A549 (cell line): ENCODE measurements around the gene NTRK2. TPM values are rescaled to one million over a fixed set of nuclear protein-coding genes. Genes with fewer than 3 reads are reported as not detected.

Experiments used
- ATAC-seq, 2 experiments: fragments of 200-7000 bp in 1 of 2; fragments of >200 bp in 1 of 2; cut with Nextera tagmentation in 1 of 2; cut with Tn5 transposase in 1 of 2; 3 replicates each; pipeline versions ENCODE4 v1.8.0 to v1.9.1; 2018 to 2020; ENCODE audit warnings: mild to moderate bottlenecking in 1 of 2, moderate library complexity in 1 of 2
- CTCF ChIA-PET: fragments of 300-600 bp; sonication (Branson Sonifier 250); formaldehyde crosslinking; extraction: SDS; loops from one replicate; lab custom pipeline; 2021; ENCODE audit warnings: antibody characterized with exemption, inconsistent platforms; lab: Yijun Ruan, JAX
- POLR2A ChIA-PET: fragments of 350-600 bp; formaldehyde crosslinking; extraction: SDS; loops from one replicate; lab custom pipeline; 2021; ENCODE audit warnings: antibody characterized with exemption, inconsistent platforms; lab: Yijun Ruan, JAX
- DNase-seq, 2 experiments: peaks; one replicate each; pipeline versions ENCODE4 v3.0.0 to v3.0.0-alpha.2; 2011 to 2016; ENCODE audit warnings: low read depth in 1 of 2, low spot score in 1 of 2
- FAIRE-seq: peaks from 2 replicates; lab custom pipeline; 2011; peaks lifted over from hg19 to GRCh38; lab: Jason Lieb, UNC
- H3K27ac ChIP-seq, 2 experiments: fragments of >200 bp; sonication (Bioruptor Twin); formaldehyde crosslinking; 3 replicates each; pipeline ENCODE4 v1.5.1; 2016 to 2017
- H3K4me1 ChIP-seq: fragments of >200 bp; sonication (Bioruptor Twin); formaldehyde crosslinking; 3 replicates; pipeline ENCODE4 v1.6.1; 2016
- H3K4me2 ChIP-seq: fragments of >200 bp; sonication (Bioruptor Twin); formaldehyde crosslinking; 3 replicates; pipeline ENCODE4 v1.6.1; 2016
- H3K4me3 ChIP-seq: fragments of >200 bp; sonication (Bioruptor Twin); formaldehyde crosslinking; 3 replicates; pipeline ENCODE4 v1.5.1; 2016
- H3K9me3 ChIP-seq: fragments of >200 bp; sonication (Bioruptor Twin); formaldehyde crosslinking; 3 replicates; pipeline ENCODE4 v1.6.1; 2016
- CHD4 ChIP-seq: fragments of 200-600 bp; sonication (generic); IDR thresholded peaks from 2 replicates; pipeline ENCODE4 v1.6.1; 2016; ENCODE audit warnings: antibody characterized with exemption, mild to moderate bottlenecking, borderline replicate concordance
- EP300 ChIP-seq, 2 experiments: fragments of >200 bp; sonication (Bioruptor Twin); formaldehyde crosslinking; IDR thresholded peaks; 2 replicates in 1 of 2; 3 replicates in 1 of 2; pipeline ENCODE4 v1.6.1; 2016 to 2017
- ESRRA ChIP-seq: fragments of 150-350 bp; IDR thresholded peaks from 2 replicates; pipeline ENCODE4 v1.6.1; 2014; ENCODE audit warnings: mild to moderate bottlenecking, low read length, borderline replicate concordance
- FOSB ChIP-seq: fragments of 250-450 bp; sonication (Bioruptor Pico); IDR thresholded peaks from 2 replicates; pipeline ENCODE4 v1.5.0; 2020; ENCODE audit warnings: mild to moderate bottlenecking, moderate library complexity
- HDAC2 ChIP-seq: fragments of 200-600 bp; sonication (generic); IDR thresholded peaks from 2 replicates; pipeline ENCODE4 v1.6.1; 2016
- HOXA7 ChIP-seq: fragments of 250-450 bp; sonication (Bioruptor Pico); IDR thresholded peaks from 2 replicates; pipeline ENCODE4 v1.5.0; 2020; ENCODE audit warnings: mild to moderate bottlenecking, moderate library complexity
- HOXB5 ChIP-seq: fragments of 250-450 bp; sonication (Bioruptor Pico); IDR thresholded peaks from 2 replicates; pipeline ENCODE4 v1.5.0; 2020; ENCODE audit warnings: mild to moderate bottlenecking, moderate library complexity
- JUNB ChIP-seq: fragments of >200 bp; sonication (Bioruptor Twin); formaldehyde crosslinking; IDR thresholded peaks from 2 replicates; pipeline ENCODE4 v1.6.1; 2016
- MAFK ChIP-seq: fragments of 450-650 bp; IDR thresholded peaks from 2 replicates; pipeline ENCODE4 v1.6.1; 2014; ENCODE audit not compliant: partially characterized antibody
- NFE2L2 ChIP-seq: fragments of 150-350 bp; conservative IDR thresholded peaks from 2 replicates; pipeline ENCODE4 v1.6.1; 2014; ENCODE audit warnings: low read length
- POLR2A ChIP-seq: IDR thresholded peaks from 2 replicates; pipeline ENCODE4 v1.6.1; 2012; ENCODE audit warnings: mild to moderate bottlenecking, low read length
- POLR2AphosphoS2 ChIP-seq: conservative IDR thresholded peaks from 2 replicates; pipeline ENCODE4 v1.6.1; 2012; ENCODE audit warnings: low read length, improper control_type of control experiment, inconsistent platforms
- RNF2 ChIP-seq: fragments of 200-600 bp; sonication (generic); IDR thresholded peaks from 2 replicates; pipeline ENCODE4 v1.6.1; 2016; ENCODE audit warnings: low read depth, mild to moderate bottlenecking, antibody characterized with exemption, moderate library complexity, borderline replicate concordance
- ZFP36 ChIP-seq: fragments of 450-650 bp; IDR thresholded peaks from 2 replicates; pipeline ENCODE4 v1.6.1; 2014; ENCODE audit warnings: borderline replicate concordance; ENCODE audit not compliant: partially characterized antibody
- WGBS: methylation state at CpG from one replicate; pipeline ENCODE4 v1.1.6; 2017; ENCODE audit errors: missing lambda C conversion rate; 5-methylcytosine and 5-hydroxymethylcytosine counted together
- polyA plus RNA-seq, 4 experiments: library from polyadenylated mRNA; depleted of rRNA in 3 of 4; stranded (reverse); fragments of >200 nt; fragmentation: RNase III in 1 of 4; extraction: RNeasy Plus Mini Kit Qiagen cat#74134 plus additional on column Dnase treatment in 1 of 4; gene quantifications; 2 replicates in 3 of 4; 3 replicates in 1 of 4; pipeline ENCODE4 v1.2.3, GENCODE V29; 2011 to 2017
- TF ChIP-seq, protein P1 (sequence below): IDR thresholded peaks from 2 replicates; pipeline ENCODE4 v1.6.1; 2012
- TF ChIP-seq, protein P2 (sequence below): IDR thresholded peaks from 2 replicates; pipeline ENCODE4 v1.6.1; 2012
- TF ChIP-seq, protein P3 (sequence below): fragments of >200 bp; sonication (Bioruptor Twin); formaldehyde crosslinking; IDR thresholded peaks from 2 replicates; pipeline ENCODE4 v1.6.1; 2016
- TF ChIP-seq, protein P4 (sequence below): fragments of 200-600 bp; sonication (generic); IDR thresholded peaks from 2 replicates; pipeline ENCODE4 v1.6.1; 2016; ENCODE audit warnings: antibody characterized with exemption, mild to moderate bottlenecking, moderate library complexity
- TF ChIP-seq, protein P5 (sequence below): fragments of >200 bp; sonication (Bioruptor Twin); formaldehyde crosslinking; IDR thresholded peaks from 3 replicates; pipeline ENCODE4 v1.6.1; 2016
- TF ChIP-seq, protein P6 (sequence below): fragments of 450-650 bp; IDR thresholded peaks from 2 replicates; pipeline ENCODE4 v1.6.1; 2014; ENCODE audit warnings: antibody characterized with exemption

The NTRK2 gene
- polyA plus RNA-seq, 2 of the 4 experiments (the other 2 are of a cell fraction) = 0.03 TPM

DNA sequence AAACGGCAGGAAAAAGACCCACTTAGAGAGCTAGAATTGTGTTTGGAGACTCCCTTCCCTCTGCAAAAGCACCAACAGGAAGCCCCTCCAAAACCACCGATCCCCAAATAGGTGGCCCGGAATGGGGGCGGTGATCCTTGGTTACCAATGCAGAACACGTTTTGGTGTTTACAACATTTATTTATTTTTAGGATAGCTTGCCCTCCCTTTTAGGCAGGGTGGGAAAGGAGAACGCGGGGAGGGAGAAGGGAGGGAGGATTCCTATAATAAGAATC, 579 bp upstream of the NTRK2 start (continued):
- TF ChIP-seq ZFP36 (no peak), ESRRA (no peak)
- TF ChIP-seq, protein P1, sequence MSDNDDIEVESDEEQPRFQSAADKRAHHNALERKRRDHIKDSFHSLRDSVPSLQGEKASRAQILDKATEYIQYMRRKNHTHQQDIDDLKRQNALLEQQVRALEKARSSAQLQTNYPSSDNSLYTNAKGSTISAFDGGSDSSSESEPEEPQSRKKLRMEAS = no peak
- TF ChIP-seq, protein P2, sequence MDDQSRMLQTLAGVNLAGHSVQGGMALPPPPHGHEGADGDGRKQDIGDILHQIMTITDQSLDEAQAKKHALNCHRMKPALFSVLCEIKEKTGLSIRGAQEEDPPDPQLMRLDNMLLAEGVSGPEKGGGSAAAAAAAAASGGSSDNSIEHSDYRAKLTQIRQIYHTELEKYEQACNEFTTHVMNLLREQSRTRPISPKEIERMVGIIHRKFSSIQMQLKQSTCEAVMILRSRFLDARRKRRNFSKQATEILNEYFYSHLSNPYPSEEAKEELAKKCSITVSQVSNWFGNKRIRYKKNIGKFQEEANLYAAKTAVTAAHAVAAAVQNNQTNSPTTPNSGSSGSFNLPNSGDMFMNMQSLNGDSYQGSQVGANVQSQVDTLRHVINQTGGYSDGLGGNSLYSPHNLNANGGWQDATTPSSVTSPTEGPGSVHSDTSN = no peak
- TF ChIP-seq, all 56 proteins: peak for 0

DNA sequence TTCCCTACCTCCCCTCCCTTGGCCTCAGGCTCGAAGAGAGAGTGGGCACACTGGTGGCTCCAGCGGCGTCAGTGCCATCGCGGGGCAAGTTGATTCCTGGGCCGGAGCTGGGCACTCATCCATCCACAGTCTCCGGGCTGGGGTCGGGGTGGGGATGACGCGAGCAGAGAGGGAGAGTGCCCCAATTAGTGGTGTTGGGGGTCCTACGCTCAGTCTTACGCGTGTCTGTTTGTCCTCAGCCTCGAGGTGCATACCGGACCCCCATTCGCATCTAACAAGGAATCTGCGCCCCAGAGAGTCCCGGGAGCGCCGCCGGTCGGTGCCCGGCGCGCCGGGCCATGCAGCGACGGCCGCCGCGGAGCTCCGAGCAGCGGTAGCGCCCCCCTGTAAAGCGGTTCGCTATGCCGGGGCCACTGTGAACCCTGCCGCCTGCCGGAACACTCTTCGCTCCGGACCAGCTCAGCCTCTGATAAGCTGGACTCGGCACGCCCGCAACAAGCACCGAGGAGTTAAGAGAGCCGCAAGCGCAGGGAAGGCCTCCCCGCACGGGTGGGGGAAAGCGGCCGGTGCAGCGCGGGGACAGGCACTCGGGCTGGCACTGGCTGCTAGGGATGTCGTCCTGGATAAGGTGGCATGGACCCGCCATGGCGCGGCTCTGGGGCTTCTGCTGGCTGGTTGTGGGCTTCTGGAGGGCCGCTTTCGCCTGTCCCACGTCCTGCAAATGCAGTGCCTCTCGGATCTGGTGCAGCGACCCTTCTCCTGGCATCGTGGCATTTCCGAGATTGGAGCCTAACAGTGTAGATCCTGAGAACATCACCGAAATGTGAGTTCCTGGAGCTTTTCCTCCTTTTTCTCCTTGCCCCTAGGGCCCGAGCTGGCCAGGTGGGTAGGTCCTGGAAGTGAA, 861 bp downstream of the NTRK2 start:
- FAIRE-seq = no peak
- H3K27ac ChIP-seq = no peak overlapping the region
- H3K4me1 ChIP-seq = peaks cover 22% of the 10 kb centered on the region; the same call in 2 of the 3 replicates
- peak overlapping the region; percentile 45; the same call in 2 of the 3 replicates for H3K4me3 ChIP-seq
- no peaks in the 10 kb centered on the region for H3K9me3 ChIP-seq
- ChIA-PET POLR2A (no interaction called here), CTCF (interaction anchor here (0.7 to 3.1 kb wide), 5 partner anchors 10 to 755 kb away, joined by 3 to 17 read pairs (median 4); no protein-coding TSS in a partner anchor)
- no peak for DNase-seq
- WGBS = 22% methylated on average over 43 of the region's 67 CpGs
- no peak for ATAC-seq
- H3K4me2 ChIP-seq = peak overlapping the region; percentile 97
- no peak for TF ChIP-seq FOSB (CRISPR knock-in tag)
- TF ChIP-seq, protein P3, sequence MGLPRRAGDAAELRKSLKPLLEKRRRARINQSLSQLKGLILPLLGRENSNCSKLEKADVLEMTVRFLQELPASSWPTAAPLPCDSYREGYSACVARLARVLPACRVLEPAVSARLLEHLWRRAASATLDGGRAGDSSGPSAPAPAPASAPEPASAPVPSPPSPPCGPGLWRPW = no peak
- TF ChIP-seq CHD4 = no peak
- TF ChIP-seq, protein P4, sequence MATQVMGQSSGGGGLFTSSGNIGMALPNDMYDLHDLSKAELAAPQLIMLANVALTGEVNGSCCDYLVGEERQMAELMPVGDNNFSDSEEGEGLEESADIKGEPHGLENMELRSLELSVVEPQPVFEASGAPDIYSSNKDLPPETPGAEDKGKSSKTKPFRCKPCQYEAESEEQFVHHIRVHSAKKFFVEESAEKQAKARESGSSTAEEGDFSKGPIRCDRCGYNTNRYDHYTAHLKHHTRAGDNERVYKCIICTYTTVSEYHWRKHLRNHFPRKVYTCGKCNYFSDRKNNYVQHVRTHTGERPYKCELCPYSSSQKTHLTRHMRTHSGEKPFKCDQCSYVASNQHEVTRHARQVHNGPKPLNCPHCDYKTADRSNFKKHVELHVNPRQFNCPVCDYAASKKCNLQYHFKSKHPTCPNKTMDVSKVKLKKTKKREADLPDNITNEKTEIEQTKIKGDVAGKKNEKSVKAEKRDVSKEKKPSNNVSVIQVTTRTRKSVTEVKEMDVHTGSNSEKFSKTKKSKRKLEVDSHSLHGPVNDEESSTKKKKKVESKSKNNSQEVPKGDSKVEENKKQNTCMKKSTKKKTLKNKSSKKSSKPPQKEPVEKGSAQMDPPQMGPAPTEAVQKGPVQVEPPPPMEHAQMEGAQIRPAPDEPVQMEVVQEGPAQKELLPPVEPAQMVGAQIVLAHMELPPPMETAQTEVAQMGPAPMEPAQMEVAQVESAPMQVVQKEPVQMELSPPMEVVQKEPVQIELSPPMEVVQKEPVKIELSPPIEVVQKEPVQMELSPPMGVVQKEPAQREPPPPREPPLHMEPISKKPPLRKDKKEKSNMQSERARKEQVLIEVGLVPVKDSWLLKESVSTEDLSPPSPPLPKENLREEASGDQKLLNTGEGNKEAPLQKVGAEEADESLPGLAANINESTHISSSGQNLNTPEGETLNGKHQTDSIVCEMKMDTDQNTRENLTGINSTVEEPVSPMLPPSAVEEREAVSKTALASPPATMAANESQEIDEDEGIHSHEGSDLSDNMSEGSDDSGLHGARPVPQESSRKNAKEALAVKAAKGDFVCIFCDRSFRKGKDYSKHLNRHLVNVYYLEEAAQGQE = no peak
- no peak for TF ChIP-seq HOXB5 (CRISPR knock-in tag)
- TF ChIP-seq HOXA7 (CRISPR knock-in tag) = no peak
- no peak for TF ChIP-seq NFE2L2
- TF ChIP-seq HDAC2 = no peak
- no peak for TF ChIP-seq RNF2
- TF ChIP-seq POLR2AphosphoS2 = no peak
- no peak for TF ChIP-seq MAFK
- TF ChIP-seq, protein P5, sequence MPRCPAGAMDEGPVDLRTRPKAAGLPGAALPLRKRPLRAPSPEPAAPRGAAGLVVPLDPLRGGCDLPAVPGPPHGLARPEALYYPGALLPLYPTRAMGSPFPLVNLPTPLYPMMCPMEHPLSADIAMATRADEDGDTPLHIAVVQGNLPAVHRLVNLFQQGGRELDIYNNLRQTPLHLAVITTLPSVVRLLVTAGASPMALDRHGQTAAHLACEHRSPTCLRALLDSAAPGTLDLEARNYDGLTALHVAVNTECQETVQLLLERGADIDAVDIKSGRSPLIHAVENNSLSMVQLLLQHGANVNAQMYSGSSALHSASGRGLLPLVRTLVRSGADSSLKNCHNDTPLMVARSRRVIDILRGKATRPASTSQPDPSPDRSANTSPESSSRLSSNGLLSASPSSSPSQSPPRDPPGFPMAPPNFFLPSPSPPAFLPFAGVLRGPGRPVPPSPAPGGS = no peak
- no peak for TF ChIP-seq JUNB
- TF ChIP-seq, protein P6, sequence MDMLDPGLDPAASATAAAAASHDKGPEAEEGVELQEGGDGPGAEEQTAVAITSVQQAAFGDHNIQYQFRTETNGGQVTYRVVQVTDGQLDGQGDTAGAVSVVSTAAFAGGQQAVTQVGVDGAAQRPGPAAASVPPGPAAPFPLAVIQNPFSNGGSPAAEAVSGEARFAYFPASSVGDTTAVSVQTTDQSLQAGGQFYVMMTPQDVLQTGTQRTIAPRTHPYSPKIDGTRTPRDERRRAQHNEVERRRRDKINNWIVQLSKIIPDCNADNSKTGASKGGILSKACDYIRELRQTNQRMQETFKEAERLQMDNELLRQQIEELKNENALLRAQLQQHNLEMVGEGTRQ = no peak
- no peak for TF ChIP-seq EP300 (IDR thresholded peaks at IDR 0.05)
- TF ChIP-seq POLR2A = no peak
